HT1080 (cell line): ENCODE results near the gene RNF126. TPM values are rescaled to one million over a fixed set of nuclear protein-coding genes. Genes with fewer than 3 reads are reported as not detected.
"Not testable (repeated sequence)": the region's sequence is repeated elsewhere in the genome, so short reads cannot be mapped to it uniquely, and the experiment has no call there.

Experiments used
- DNase-seq: peaks from one replicate; pipeline ENCODE4 v3.0.0-alpha.2; 2015; ENCODE audit warnings: low read depth
- total RNA-seq: library from RNA; depleted of rRNA; stranded (reverse); fragments of >200 nt; shearing (Covaris generic); gene quantifications from 2 replicates; pipeline ENCODE4 v1.2.3, GENCODE V29; 2014

RNF126 gene
- total RNA-seq, 1 experiment from 2014 or later: 130 TPM

DNA sequence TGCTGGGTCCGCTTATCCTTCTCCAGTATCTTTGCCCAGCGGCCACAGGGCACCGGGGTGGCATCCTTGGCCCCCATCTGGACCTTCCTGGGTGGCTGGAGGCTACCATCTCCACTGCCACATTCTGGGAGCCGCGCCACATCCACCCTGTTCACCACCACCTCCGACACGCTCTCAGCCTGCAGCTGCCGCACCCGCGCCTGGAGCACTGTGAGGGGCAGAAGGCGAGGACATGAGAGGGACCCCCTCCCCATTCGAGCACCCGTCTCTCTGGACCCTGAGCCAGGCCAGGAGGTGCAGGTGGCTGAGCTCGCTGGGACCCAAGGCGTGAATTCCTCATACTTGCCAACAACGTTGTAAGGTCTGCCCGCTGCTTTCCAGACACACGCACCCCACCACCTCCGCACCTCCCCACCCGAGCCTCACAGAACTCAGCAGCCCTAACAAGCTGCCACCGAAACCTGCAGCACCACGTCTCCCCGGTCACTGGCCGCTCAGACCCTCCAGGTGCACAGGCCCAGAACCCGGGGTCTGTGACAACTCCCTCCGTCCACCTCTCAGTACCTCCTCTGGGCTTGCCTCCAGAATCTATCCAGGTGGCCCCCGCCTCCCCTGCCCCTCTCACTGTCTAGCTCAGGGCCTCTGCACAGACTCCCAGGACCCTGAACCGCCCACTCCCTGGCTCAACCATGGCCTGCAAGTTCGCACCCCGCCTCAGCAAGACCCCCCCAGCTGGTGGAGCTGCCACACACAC is 32.9 kb downstream of the RNF126 start:
- DNase-seq: no peak

DNA sequence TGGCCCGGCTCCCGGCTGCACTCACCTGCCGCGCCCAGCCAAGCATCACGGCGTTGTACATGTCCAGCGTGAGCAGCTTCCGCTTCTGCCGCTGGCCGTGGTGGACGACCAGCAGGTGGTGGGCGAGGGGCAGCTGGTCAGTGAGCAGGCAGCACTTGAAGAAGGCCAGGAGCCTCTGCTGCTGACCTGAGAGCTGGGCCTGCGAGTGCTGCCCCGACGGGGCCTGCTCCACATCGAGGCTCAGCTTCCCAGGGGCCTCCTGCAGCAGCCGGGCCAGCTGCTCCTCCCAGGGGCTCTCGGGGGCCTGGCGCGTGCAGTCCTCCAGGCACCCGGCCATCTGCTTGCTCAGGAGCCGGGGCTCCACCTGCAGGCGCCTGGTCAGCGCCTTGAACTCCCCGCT is 33.5 kb downstream of the RNF126 start:
- DNase-seq: not testable (repeated sequence)

DNA sequence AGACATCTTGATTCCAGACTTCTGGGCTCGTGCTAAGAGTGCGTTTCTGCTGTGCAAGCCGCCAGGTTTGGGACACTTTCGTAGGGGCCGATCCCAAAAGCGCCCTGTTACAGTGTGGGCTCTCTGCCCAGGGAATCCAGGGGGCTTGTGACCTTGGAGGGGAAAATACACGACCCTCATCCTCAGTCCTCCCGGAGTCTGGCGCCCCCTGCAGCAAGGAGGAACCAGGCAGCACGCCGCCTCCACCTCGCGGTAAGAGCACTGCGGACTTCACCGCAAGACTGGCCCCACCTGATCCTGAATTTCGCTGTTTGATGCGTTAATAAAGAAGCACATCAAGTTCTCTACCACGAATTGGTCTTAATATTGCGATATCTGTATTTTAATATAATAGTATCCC is 34.8 kb downstream of the RNF126 start:
- no peak for DNase-seq

DNA sequence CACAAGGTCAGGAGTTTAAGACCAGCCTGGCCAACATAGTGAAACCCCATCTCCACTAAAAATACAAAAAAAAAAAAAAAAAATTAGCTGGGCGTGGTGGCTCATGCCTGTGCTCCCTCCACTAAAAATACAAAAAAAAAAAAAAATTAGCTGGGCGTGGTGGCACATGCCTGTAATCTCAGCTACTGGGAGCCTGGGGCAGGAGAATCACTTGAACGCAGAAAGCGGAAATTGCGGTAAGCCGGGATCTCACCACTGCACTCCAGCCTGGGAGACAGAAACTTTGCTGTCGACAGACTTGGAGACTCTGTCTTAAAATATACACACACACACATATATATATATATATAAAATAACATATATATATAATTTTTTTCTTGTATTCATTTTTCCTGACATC is 36.4 kb downstream of the RNF126 start:
- not testable (repeated sequence) for DNase-seq

DNA sequence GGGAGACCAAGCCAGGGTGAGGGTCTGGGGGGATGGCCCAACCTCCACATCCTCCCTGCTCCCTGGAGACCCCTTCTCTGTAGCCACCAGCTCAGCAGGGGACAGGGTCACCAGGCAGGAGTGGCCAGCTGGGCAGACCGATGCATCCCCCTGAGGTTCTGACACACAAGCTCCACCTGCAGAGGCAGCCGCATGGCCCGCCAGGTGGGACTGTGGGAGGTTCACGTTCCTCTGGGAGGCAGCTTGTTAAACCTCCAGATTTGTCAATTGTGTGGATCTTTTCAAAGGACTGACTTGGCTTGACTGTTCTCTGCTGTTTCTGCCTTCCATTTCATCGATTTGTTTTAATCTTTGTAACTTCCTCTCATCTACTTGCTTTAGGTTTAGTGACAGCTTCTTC is 37.8 kb downstream of the RNF126 start:
- no peak for DNase-seq

DNA sequence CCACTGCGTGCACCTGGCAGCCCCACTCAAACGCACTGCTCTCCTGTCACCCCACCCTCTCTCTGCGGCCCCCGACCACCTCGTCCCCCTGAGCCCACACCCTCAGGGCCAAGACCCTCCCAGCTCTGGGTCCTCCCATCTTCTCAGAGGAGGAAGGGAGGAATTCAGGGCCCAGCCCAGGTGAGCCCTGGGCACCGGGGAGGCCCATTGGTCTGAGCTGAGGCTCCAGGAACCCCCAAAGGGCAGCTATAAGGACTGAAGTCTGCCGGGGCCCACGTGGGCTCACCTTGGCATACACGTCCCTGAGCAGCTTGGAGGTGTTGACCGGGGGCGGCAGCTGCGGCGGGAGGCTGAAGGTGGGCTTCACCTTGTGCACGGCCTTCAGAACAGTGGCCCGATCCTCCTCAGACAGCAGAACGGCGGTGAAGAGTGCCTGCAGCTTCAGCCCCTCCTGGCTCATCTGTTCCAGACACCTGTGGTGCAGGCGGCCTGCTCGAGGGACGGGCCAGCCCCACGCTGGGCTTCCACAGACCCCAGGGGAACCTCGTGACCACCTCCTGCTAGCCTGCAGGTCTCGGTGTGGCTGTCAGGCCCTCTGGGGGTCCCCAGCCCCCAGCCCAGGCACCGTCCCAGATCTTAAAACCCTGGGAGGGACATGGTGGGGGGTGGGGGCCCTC is 38.4 kb downstream of the RNF126 start:
- no peak for DNase-seq

DNA sequence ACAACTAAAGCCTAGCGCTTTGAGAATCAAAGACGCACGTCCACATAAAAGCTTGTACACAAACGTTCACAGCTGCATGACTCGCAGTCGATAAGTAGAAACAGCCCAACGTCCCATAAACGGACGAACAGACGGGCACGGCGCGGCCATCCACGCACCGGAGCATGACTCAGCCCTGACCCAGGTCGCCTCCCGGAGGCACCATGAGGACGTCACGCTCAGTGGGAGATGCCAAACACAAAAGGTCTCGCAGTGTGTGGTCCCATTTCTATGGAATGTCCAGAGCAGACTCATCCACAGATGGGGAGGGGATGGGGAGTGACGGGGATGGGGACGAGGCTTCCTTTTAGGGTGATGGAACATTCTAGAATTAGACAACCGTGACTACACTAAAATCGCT is 39.0 kb downstream of the RNF126 start:
- no peak for DNase-seq

DNA sequence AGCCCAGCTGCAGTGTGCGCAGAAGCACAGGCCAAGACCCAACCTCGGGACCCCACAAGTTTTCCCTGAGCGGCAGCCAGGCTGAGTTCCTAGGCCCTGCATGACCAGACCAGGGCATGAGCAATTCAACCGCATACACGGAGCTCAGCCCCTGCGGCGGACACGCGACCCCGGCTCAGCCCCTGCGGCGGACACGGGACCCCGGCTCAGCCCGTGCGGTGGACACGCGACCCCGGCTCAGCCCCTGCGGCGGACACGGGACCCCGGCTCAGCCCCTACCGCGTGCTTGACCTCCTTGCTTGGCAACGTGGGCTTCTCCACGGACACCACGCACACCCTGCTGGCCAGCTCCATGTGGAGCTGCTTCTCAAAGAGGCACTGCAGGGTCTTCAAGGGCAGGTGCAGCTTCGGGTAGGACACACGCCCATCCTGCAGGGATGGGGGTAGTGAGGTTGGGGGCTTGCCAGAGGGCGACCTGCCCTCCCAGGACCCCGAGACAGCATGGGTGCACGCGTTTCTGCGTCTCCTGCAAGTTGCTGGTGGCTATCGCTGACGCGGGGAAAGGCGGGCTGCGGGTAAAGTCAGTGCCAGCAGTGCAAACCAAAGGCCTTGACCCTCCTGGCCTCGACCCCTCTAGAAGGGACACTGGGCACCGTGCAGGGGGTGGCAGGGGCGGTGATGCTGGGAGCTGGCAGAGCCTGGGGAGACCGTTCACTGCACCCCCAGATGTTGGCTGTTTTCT is 39.7 kb downstream of the RNF126 start:
- no peak for DNase-seq

DNA sequence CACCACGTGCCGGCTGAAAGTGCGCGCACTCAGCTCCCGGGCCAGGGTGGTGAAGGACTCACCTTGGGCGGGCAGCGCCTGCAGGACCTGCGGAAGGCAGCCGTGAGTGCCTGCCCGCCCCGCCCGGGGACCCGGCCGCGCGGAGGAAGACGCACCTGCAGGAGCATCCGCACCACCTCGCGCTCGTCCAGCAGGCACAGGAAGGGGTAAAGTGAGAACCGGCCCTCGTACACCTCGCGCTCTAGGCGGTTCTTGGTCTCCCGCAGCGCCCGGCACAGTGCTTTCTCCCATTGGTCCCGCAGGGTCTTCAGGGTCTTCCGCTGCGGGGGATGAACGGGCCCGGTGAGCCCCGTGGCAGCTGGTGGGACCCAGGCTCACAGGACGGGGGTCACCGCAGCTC is 40.3 kb downstream of the RNF126 start:
- DNase-seq: no peak

DNA sequence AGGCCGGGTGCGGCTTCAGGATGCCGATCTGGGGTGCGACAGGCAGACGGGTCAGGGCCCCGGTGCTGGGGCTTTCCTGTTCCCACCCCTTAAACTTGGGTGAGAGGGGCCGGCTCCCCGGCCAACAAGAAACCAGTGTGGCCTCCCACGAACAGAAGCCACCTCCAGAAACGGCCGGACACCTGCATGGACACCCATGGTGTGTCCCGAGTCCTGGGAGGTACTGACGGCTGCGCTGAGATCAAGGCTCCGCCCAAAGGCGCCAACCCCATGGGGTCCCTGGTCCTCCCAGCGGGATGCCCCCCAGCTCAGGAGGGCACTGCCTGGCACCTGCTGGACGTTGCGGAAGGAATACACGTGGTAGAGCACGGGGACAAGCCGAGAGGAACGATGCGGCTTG is 41.2 kb downstream of the RNF126 start:
- no peak for DNase-seq

DNA sequence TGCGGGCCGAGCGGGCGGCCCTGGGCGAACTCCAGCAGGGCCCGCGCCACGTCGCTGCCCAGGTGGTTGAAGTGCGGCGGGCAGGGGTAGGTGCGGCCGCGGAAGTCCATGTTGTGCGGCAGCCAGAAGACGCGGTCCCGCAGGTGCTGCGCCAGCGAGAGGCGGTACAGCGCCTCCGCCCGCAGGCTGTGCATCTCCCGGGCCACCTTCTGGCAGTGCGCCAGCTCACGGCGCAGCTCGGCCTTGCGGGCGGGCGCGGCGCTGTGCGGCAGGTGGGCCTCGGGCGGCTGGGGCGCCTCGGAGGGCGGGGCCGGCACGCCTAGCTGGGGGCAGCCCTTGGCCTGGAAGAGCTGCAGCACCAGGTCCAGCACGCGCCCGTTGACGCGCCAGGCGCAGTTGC is 41.8 kb downstream of the RNF126 start:
- not testable (repeated sequence) for DNase-seq

DNA sequence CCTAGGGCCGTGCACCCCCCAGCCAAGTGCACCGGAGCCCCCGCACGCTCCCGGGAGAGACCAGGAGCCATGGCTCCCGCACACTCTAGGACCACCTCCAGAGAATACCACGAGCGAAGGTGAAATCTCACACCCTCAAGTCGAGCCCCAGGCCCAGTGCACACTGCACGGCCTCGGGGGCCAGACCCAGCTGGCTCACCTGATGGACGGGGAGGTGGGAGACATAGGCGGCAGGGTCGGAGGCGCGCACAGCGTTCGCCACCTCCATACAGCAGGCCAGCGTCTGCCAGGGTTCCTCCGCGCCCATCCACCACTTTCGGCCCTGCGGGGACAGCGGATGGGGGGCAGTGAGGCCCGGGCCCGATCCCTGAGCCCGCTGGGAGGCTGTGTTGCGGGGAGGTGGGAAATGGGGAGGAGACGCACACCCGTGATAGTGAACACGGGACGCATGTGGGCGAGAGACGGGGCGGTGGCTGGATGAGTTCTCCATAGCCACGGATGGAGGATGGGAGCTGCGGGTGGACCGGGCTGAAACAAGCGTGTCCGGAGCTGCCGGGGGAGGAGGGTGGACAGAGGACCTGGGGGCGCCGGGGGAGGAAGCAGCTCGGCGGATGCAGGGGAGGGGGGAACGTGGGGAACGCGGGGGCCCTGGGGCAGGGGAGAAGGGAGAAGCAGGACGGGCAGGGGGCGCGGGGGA is 42.7 kb downstream of the RNF126 start:
- DNase-seq: no peak

DNA sequence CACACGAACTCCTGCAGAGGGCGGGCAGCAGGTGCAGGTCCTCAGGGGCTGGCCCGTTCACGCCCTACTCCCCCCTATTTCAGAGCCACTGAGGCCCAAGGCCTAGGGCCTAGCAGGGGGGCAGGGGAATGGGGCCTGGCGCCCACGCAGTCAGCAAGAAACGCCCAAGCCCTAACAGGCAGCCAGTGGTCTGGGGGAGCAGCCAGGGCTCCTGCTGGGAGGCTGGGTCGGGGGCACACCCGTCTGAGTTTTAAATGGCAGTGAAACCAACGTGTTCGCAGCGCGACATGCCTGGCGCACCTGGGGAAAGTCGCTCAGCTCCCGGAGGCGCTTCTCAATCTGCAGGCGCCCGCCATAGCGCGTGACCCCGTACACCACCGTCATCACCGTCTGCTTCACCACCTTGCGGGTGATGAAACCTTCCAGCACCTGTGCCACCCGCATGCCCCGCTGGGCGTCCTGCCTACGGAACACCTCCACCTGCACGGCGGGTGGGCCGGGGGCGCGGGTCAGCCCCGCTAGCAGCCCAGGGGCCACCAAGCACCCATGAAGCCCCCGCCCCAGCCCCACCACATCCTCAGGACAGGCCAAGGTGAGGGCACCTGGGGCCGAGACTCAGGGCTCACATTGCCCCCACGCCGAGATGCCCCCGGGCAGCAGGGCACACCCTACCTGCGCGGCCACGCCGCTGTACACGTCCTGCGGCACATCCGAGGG is 43.6 kb downstream of the RNF126 start:
- no peak for DNase-seq

DNA sequence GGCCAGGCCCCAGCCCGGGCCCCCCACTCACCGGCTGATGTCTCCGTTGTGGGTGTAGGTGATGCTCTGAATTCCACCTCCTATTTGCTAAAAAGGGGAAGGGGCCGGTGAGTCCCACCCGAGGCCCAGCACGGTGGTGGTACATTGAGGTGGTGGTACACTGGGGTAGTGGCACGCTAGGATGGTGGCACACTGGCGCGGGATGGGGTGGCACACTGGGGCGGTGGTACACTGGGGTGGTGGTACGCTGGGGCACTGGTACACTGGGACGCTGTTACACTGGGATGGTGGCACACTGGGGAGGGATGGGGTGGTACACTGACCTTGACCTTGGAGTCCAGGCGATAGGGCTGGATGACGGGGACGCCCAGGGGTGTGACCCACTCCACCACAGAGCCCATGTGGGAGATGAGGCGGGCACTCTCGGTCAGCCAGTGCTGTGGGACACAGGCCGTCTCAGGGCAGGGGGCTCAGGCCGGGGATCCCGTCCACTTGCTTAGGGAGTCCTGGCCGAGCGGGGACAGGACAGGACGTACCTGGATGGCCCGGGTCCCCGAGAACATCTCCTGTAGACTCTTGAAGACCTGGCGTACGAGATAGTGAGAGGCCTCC is 44.2 kb downstream of the RNF126 start:
- no peak for DNase-seq

DNA sequence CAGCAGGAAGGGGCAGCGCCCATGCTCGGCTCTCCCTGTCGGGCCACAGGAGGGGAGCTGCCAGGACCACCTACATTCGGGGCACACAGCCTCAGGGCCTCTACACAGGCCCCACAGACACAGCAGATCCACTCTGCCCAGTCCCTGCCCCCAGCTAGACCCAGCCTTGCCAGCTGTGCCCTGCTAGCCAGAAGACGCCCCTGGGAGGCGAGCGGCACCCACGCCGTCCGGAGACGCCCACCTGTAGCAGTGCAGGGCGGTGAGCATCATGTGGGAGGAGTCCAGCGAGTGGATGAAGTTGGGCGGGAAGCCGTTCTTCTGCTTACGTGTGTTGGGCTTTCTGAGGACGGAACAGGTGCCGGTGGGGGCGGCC is 44.8 kb downstream of the RNF126 start:
- no peak for DNase-seq

DNA sequence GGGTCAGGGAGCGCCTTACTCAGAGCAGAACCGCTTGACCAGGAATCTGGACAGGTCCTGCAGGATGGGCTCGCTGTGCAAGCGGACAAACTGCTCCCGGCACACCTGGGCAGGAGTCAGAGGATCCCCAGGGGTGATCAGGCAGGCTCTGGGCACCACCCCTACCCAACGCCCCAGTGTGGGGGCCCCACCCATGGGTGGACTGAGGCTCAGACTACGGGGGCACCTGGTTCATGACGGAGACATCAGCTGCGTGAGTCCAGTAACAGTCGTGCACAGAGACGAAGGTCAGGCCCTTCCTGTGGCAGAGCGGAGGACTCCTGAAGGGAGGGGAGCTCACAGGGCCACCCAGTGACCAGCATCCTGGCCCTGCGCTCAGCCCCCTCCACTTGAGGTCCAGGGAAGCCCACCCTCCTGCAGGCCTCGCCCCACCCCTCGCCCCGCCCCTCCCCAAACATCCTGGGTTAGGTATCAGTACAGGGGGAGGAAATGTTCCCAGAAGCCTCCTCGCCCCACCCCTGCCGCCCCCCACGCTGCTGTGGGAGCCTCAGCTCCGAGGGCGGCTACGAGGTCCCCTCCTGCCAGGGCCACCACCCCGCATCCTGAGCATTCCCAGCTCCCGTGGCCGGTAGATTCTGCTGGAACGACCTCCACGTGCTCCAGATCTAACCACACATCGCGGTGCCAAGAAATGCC is 45.3 kb downstream of the RNF126 start:
- DNase-seq: no peak

DNA sequence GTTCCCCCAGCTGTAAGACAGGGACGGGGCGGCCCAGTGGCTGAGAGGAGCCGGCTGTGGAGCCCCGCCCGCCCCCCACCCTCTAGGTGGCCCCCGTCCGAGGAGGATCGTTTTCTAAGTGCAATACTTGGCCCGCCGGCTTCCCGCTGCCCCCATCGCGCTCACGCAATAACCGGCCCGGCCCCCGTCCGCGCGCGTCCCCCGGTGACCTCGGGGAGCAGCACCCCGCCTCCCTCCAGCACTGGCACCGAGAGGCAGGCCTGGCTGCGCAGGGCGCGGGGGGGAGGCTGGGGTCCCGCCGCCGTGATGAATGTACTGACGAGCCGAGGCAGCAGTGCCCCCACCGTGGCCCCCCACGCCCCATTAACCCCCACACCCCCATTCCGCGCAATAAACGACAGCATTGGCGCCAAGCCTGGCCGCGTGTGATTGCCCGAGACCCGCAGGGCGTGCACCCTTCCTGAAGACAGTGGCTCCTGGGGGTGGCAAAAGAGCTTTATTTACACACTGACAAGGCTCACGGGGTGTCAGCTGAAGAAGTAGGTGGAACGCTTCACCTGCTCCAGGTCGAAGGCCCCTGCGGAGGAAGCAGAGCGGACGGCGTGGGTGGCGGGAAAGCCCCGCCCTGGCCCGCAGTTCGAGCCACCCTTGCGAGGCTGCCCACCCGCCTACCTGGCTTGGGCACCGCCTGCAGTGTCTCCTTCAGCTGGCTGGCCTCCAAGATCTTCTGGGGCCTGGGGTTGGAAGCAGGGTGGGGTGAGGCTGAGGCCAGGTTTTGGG is 46.1 kb downstream of the RNF126 start:
- DNase-seq: no peak

DNA sequence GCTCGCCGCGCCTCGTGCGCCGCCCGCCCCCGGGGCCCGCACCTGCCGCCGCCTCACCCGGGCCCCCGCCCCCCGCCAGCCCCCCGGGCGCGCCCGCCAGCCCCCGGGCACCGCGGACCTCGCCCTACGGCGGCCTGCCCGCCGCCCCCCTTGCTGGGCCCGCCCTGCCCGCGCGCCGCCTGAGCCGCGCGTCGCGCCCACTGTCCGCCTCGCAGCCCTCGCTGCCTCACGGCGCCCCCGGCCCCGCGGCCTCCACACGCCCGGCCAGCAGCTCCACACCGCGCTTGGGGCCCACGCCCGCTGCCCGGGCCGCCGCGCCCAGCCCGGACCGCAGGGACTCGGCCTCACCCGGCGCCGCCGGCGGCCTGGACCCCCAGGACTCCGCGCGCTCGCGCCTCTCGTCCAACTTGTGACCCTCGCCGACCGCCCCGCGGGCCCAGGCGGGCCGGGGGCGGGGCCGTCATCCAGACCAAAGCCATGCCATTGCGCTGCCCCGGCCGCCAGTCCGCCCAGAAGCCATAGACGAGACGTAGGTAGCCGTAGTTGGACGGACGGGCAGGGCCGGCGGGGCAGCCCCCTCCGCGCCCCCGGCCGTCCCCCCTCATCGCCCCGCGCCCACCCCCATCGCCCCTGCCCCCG is 46.8 kb downstream of the RNF126 start:
- DNase-seq: no peak

DNA sequence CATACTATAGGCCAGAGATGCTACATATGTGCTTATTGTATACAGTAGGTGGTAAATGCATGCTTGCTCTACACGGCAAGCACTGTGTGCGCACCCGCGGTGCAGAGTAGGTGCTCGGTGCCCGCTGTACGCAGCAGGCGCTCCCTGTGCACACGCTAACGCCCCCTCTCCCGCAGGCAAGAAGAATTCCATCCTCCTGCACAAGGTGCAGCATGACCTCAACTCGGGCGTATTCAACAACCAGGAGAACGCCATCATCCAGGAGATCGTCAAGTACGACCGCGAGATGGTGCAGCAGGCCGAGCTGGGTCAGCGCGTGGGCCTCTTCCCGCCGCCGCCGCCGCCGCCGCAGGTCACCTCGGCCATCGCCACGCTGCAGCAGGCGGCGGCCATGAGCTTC is 47.4 kb downstream of the RNF126 start:
- no peak for DNase-seq
